Trophoblast cell (in vitro differentiated cells and primary cell): ENCODE data around the gene CERK.
"Not testable (repeated sequence)": the region's sequence is repeated elsewhere in the genome, so short reads cannot be mapped to it uniquely, and the experiment has no call there.

ENCODE experiments used
- DNase-seq, 2 donors: peaks; one replicate each; pipeline ENCODE4 v3.0.0-alpha.2; 2016
- H2AFZ ChIP-seq: 2 replicates; pipeline ENCODE4 v1.6.1; 2013; ENCODE audit warnings: low read length, moderate library complexity, mild to moderate bottlenecking; ENCODE audit not compliant: insufficient read depth, poor library complexity
- H2AK5ac ChIP-seq: 2 replicates; pipeline ENCODE4 v1.6.1; 2013; ENCODE audit warnings: mild to moderate bottlenecking, low read length
- H2BK120ac ChIP-seq: 2 replicates; pipeline ENCODE4 v1.6.1; 2013; ENCODE audit warnings: low read length, mild to moderate bottlenecking, moderate library complexity; ENCODE audit not compliant: insufficient read depth, poor library complexity
- H2BK12ac ChIP-seq: 2 replicates; pipeline ENCODE4 v1.6.1; 2013; ENCODE audit warnings: mild to moderate bottlenecking, low read length, moderate library complexity
- H2BK5ac ChIP-seq: 2 replicates; pipeline ENCODE4 v1.6.1; 2013; ENCODE audit warnings: low read length, low read depth, moderate library complexity, mild to moderate bottlenecking; ENCODE audit not compliant: poor library complexity
- H3K14ac ChIP-seq: 2 replicates; pipeline ENCODE4 v1.6.1; 2013; ENCODE audit warnings: mild to moderate bottlenecking, low read length
- H3K18ac ChIP-seq: 2 replicates; pipeline ENCODE4 v1.6.1; 2013; ENCODE audit warnings: mild to moderate bottlenecking, low read length
- H3K23ac ChIP-seq: 2 replicates; pipeline ENCODE4 v1.6.1; 2013; ENCODE audit warnings: low read length
- H3K27ac ChIP-seq: 2 replicates; pipeline ENCODE4 v1.5.1; 2013; ENCODE audit warnings: low read depth, mild to moderate bottlenecking, inconsistent platforms, low read length, moderate library complexity
- H3K27me3 ChIP-seq: 2 replicates; pipeline ENCODE4 v1.6.1; 2013; ENCODE audit warnings: inconsistent platforms, mild to moderate bottlenecking, low read length, moderate library complexity; ENCODE audit not compliant: insufficient read depth
- H3K36me3 ChIP-seq, 2 experiments: 1 replicate in 1 of 2; 2 replicates in 1 of 2; pipeline ENCODE4 v1.6.1; 2013; ENCODE audit warnings: low read length in 2 of 2, mild to moderate bottlenecking in 2 of 2, moderate library complexity in 1 of 2; ENCODE audit not compliant: insufficient read depth in 2 of 2, control insufficient read depth in 1 of 2
- H3K4ac ChIP-seq: 2 replicates; pipeline ENCODE4 v1.6.1; 2013; ENCODE audit warnings: low read depth, mild to moderate bottlenecking, low read length, moderate library complexity
- H3K4me1 ChIP-seq, 2 experiments: 1 replicate in 1 of 2; 2 replicates in 1 of 2; pipeline ENCODE4 v1.6.1; 2013; ENCODE audit warnings: low read length in 2 of 2, mild to moderate bottlenecking in 2 of 2, moderate library complexity in 1 of 2; ENCODE audit not compliant: insufficient read depth in 2 of 2, control insufficient read depth in 1 of 2
- H3K4me2 ChIP-seq: 2 replicates; pipeline ENCODE4 v1.6.1; 2013; ENCODE audit warnings: inconsistent platforms, mild to moderate bottlenecking, low read length, moderate library complexity
- H3K4me3 ChIP-seq: 2 replicates; pipeline ENCODE4 v1.5.1; 2013; ENCODE audit warnings: mild to moderate bottlenecking, low read depth, low read length, inconsistent platforms
- H3K79me1 ChIP-seq: one replicate; pipeline ENCODE4 v1.6.1; 2013; ENCODE audit warnings: low read length
- H3K79me2 ChIP-seq: 2 replicates; pipeline ENCODE4 v1.6.1; 2013; ENCODE audit warnings: low read length, mild to moderate bottlenecking; ENCODE audit not compliant: control insufficient read depth, insufficient read depth, poor library complexity
- H3K9ac ChIP-seq: 2 replicates; pipeline ENCODE4 v1.6.1; 2013; ENCODE audit warnings: mild to moderate bottlenecking, low read length
- H3K9me3 ChIP-seq: 2 replicates; pipeline ENCODE4 v1.6.1; 2013; ENCODE audit warnings: low read depth, mild to moderate bottlenecking, control low read depth, inconsistent platforms, low read length; ENCODE audit not compliant: insufficient read depth
- H4K12ac ChIP-seq: 2 replicates; pipeline ENCODE4 v1.6.1; 2013; ENCODE audit warnings: low read depth, mild to moderate bottlenecking, low read length, moderate library complexity
- H4K8ac ChIP-seq: 2 replicates; pipeline ENCODE4 v1.6.1; 2013; ENCODE audit warnings: low read depth, mild to moderate bottlenecking, low read length, moderate library complexity
- H4K91ac ChIP-seq: one replicate; pipeline ENCODE4 v1.6.1; 2013; ENCODE audit warnings: low read depth, mild to moderate bottlenecking, low read length, moderate library complexity
- WGBS: extraction: QIAGEN DNeasy Blood & Tissue Kit; methylation state at CpG from one replicate; pipeline ENCODE4 v1.1.7; 2013; ENCODE audit warnings: missing lambda C conversion rate; ENCODE audit not compliant: insufficient read length, insufficient coverage; ENCODE audit errors: extremely low coverage; 5-methylcytosine and 5-hydroxymethylcytosine counted together

Gene CERK

GRCh38 chr22:46736705-46737104, 1.3 kb downstream of the CERK start:
- H2AK5ac ChIP-seq = no peak overlapping the region

GRCh38 chr22:46735747-46736608, 2.1 kb downstream of the CERK start:
- H3K27ac ChIP-seq = no peak overlapping the region
- H2BK120ac ChIP-seq = no peak overlapping the region
- peaks cover 8% of the 10 kb centered on the region for H3K79me1 ChIP-seq
- peak overlapping the region; percentile 29 for H3K4me2 ChIP-seq
- no peak overlapping the region for H4K8ac ChIP-seq
- H3K27me3 ChIP-seq = no peaks in the 10 kb centered on the region
- no peak overlapping the region for H3K9ac ChIP-seq
- peaks cover 4% of the 10 kb centered on the region for H3K79me2 ChIP-seq
- H3K23ac ChIP-seq = no peak overlapping the region
- peak overlapping the region; percentile 19 for H3K18ac ChIP-seq
- H4K12ac ChIP-seq = no peak overlapping the region
- no peak overlapping the region for H2AFZ ChIP-seq
- H3K4me1 ChIP-seq = peaks cover 27 to 40% of the 10 kb centered on the region in 2 experiments
- no peaks in the 10 kb centered on the region for H3K36me3 ChIP-seq
- H2BK5ac ChIP-seq = peak overlapping the region; percentile 8
- H4K91ac ChIP-seq = no peak overlapping the region
- H3K9me3 ChIP-seq = no peaks in the 10 kb centered on the region
- no peak for DNase-seq
- no peak overlapping the region for H2BK12ac ChIP-seq
- no peak overlapping the region for H2AK5ac ChIP-seq
- no peak overlapping the region for H3K4me3 ChIP-seq
- peak overlapping the region; percentile 37 for H3K4ac ChIP-seq
- no CpG with 5 or more reads among the region's 13 CpGs for WGBS
- H3K14ac ChIP-seq = no peak overlapping the region

More at GRCh38 chr22:46736705-46737104, 1.3 kb downstream of the CERK start:
- Histone ChIP-seq H3K79me2 (peaks cover 4% of the 10 kb centered on the region), H3K79me1 (peaks cover 8% of the 10 kb centered on the region), H3K9ac (no peak overlapping the region), H4K91ac (no peak overlapping the region), H3K36me3 (no peaks in the 10 kb centered on the region), H4K12ac (no peak overlapping the region), H3K18ac (peak overlapping the region; percentile 17), H2AFZ (no peak overlapping the region), H2BK120ac (no peak overlapping the region), H3K23ac (no peak overlapping the region), H3K4me3 (no peak overlapping the region), H4K8ac (no peak overlapping the region), H3K27me3 (no peaks in the 10 kb centered on the region), H3K4me1 (peaks cover 26 to 35% of the 10 kb centered on the region in 2 experiments), H3K4me2 (peak overlapping the region; percentile 29), H3K9me3 (no peaks in the 10 kb centered on the region), H3K14ac (no peak overlapping the region), H3K4ac (peak overlapping the region; percentile 37), H2BK12ac (peak overlapping the region; percentile 11), H2BK5ac (no peak overlapping the region), H3K27ac (no peak overlapping the region)
- no peak for DNase-seq
- WGBS = no CpG with 5 or more reads among the region's 8 CpGs

GRCh38 chr22:46734830-46735453, 3.1 kb downstream of the CERK start:
- no peak overlapping the region for H3K23ac ChIP-seq
- no peak overlapping the region for H4K12ac ChIP-seq
- H2AFZ ChIP-seq = no peak overlapping the region
- no peak overlapping the region for H2BK5ac ChIP-seq
- no peak overlapping the region for H3K9ac ChIP-seq
- no peak overlapping the region for H2BK12ac ChIP-seq
- H3K9me3 ChIP-seq = no peaks in the 10 kb centered on the region
- H4K91ac ChIP-seq = no peak overlapping the region
- peaks cover 29 to 38% of the 10 kb centered on the region in 2 experiments for H3K4me1 ChIP-seq
- H3K18ac ChIP-seq = no peak overlapping the region
- no peak overlapping the region for H4K8ac ChIP-seq
- no CpG with 5 or more reads among the region's 12 CpGs for WGBS
- H3K4me3 ChIP-seq = no peak overlapping the region
- no peak overlapping the region for H3K4ac ChIP-seq
- H3K36me3 ChIP-seq = no peaks in the 10 kb centered on the region
- peaks cover 8% of the 10 kb centered on the region for H3K79me1 ChIP-seq
- H2AK5ac ChIP-seq = no peak overlapping the region
- peak in 1 of 2 donors; percentile 18 for DNase-seq
- H3K27ac ChIP-seq = no peak overlapping the region
- peaks cover 4% of the 10 kb centered on the region for H3K79me2 ChIP-seq
- no peaks in the 10 kb centered on the region for H3K27me3 ChIP-seq
- H3K14ac ChIP-seq = no peak overlapping the region
- H2BK120ac ChIP-seq = no peak overlapping the region
- no peak overlapping the region for H3K4me2 ChIP-seq

GRCh38 chr22:46734213-46734722, 3.8 kb downstream of the CERK start:
- not testable (repeated sequence) for DNase-seq, H4K12ac ChIP-seq, H3K27ac ChIP-seq, H2AK5ac ChIP-seq, H2AFZ ChIP-seq, H3K18ac ChIP-seq, H4K91ac ChIP-seq, H3K23ac ChIP-seq, H3K79me2 ChIP-seq, H3K9me3 ChIP-seq, H2BK12ac ChIP-seq, H3K4me2 ChIP-seq, H3K14ac ChIP-seq, H3K9ac ChIP-seq, H3K4me3 ChIP-seq, H3K27me3 ChIP-seq, H3K36me3 ChIP-seq, H2BK5ac ChIP-seq, H3K4ac ChIP-seq, H3K79me1 ChIP-seq, H4K8ac ChIP-seq, H2BK120ac ChIP-seq
- H3K4me1 ChIP-seq = peaks cover 29 to 38% of the 10 kb centered on the region in 2 experiments
- no CpG with 5 or more reads among the region's 12 CpGs for WGBS
